Central memory CD4-positive, alpha-beta T cell (primary cell): Measurements from ENCODE around the gene RXYLT1.
A peak's percentile ranks its signal among the peaks of the same experiment; 100 is the strongest.
"Not testable (repeated sequence)": the region's sequence is repeated elsewhere in the genome, so short reads cannot be mapped to it uniquely, and the experiment has no call there.

ENCODE experiments used
- DNase-seq: peaks from one replicate; pipeline ENCODE4 v3.0.0; 2022

RXYLT1 gene

DNA sequence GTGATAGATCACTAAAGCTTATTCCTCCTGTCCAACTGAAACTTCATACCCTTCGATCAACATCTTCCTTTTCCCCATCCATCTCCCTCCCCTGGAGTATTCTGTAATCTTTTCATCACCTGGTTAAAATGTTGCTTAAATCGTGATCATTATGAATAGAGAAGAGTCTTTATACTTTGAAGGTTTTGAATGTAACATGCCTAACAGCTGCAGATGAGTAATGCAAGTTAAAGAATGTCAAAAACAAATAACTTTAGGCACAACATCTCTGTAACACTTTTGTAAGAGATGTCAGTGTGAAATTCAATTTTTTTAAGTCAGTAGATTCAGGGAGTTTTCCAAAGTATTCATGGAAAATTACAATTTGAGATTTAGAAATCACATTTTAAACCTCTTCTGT, 25.0 kb downstream of the RXYLT1 start:
- no peak for DNase-seq

DNA sequence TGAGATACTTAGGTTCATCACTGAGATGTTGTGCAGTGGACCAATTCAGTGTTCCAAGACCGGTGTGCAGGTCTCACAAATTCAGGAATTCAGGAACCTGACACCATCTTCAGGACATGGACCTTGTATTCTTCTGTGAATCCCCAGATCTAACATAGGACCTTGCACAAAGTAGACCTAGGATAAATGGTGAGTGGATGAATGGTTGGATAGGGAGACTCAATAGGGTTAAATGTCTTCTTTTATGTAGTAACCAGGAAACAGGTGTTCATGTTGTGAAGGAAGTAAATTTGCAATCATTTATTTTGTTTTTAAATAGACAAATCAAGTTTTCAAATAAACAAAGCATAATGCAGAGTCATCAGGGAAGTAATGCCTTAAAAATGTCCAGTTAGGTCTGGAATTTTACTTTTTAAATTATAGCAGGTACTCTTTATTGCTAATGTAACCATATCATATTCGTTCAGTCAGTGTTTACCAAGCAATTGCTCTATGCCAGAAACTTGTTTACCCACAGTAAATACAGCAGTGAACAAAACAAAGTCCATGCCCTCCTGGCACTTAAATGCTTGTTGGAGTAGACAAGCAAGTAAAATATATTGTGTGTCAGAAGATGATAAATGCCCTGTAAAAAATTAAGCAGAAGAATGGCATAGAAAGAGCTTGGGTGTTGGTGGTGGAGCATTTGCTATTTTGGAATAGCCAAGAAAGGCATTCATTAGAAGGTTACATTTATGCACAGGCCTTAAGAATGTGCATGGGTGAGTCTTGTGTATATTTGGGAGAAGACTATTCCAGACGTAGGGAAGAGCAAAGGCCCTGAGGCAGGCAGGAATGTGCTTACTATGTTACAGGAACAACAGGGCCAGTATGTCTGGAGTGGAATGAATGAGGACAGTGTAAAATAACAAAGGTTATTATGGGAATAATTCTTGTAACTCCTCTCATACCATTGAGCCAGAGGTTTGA, 26.3 kb downstream of the RXYLT1 start:
- DNase-seq = no peak

DNA sequence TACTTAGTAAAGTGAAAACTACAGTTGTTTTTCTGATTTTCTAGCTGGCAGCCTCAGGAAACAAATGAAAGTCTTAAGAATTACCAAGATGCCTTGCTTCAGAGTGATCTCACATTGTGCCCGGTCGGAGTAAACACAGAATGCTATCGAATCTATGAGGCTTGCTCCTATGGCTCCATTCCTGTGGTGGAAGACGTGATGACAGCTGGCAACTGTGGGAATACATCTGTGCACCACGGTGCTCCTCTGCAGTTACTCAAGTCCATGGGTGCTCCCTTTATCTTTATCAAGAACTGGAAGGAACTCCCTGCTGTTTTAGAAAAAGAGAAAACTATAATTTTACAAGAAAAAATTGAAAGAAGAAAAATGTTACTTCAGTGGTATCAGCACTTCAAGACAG, 28.9 kb downstream of the RXYLT1 start:
- no peak for DNase-seq

- no peak for DNase-seq
Observed at GRCh38 chr12:63809566-63809965, 29.9 kb downstream of the RXYLT1 start.

DNA sequence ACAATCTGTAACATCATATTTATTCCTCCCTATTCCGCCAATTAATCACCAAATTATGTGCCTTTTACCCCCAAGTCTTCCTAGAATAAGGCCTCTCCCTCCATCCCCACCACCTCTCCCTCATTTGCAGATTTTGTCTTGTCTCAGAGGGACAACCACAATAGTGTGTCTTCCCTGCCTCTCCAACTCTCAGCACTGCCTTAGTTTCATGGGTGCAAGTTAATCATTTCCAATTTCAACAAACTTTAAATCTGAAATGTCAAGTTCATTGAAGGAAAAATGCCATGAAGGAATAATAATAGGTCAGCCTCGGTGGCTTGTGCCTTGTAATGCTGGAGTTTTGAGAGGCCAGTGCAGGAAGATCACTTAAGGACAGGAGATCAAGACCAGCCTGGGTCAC, 31.6 kb downstream of the RXYLT1 start:
- no peak for DNase-seq

DNA sequence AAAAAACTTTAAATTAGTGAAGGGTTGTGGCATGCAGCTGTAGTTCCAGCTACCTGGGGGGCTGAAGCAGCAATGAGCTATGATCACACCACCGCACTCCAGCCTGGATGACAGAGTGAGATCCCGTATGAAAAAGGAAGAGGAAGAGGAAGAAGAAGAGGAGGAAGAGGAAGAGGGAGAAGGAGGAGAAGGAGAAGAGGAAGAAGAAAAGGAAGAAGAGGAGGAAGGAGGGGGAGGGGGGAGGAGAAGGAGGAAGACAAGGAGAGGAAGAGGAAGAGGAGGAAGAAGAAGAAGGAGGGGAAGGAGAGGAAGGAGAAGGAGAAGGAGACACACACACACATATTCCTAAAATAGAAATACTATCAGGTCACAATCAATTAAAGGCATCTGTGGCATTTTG, 32.0 kb downstream of the RXYLT1 start:
- no peak for DNase-seq

DNA sequence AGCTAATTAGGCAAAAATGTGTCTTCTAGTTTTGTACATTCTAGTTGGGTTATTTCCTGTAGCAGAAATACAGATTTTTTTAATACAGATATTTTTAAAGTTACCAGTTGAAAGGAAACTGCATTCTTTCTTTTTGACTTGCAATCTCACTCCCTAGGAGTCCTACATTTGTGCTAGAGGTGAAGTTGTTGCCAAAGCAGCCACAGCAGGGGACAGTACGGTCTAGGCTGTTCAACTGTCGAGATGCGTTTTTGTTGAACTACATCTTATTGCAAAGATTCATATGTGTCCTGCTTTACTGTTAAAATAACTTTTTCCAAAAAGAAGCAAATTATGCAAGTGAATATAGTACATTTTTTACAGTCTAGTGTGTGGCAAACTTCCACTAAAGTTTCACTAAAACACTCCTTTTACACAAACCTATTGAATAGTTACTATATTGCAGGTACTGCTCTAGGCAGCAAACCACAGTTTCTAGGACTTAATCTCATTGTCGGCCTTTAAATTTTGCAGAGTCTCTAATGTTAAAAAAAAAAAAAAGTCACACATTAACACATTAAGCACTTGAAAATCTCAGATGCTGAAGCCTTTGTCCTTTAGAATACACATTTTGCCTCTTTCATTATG, 34.5 kb downstream of the RXYLT1 start:
- DNase-seq = no peak

- DNase-seq = no peak
Observed at GRCh38 chr12:63815482-63815852, 35.8 kb downstream of the RXYLT1 start.

GRCh38 chr12:63816031-63816430, 36.3 kb downstream of the RXYLT1 start:
- DNase-seq = no peak

DNA sequence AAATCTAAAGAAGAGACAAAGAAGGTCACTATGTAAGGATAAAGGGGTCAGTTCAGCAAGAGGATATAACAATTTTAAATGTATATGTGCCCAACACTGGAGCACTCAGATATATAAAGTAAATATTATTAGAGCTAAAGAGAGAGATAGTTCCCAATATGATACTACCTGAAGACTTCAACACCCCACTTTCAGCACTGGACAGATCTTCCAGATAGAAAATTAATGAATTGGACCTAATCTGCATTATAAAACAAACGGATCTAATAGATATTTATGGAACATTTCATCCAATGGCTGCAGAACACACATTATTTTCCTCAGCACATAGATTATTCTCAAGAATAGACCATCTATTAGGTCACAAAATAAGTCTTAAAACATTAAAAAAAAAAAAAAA, 40.7 kb downstream of the RXYLT1 start:
- DNase-seq = no peak

- DNase-seq = no peak
Observed at GRCh38 chr12:63821781-63822251, 42.1 kb downstream of the RXYLT1 start.

DNA sequence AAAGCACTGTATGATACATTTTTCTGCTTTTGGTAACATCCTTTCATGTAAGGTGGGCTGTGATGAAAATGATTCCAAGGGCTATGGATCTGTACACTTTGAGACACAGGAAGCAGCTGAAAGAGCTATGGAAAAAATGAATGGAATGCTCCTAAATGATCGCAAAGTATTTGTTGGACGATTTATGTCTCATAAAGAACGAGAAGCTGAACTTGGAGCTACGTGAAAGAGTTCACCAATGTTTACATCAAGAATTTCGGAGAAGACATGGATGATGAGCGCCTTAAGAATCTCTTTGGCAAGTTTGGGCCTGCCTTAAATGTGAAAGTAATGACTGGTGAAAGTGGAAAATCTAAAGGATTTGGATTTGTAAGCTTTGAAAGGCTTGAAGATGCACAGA, 42.6 kb downstream of the RXYLT1 start:
- no peak for DNase-seq

DNA sequence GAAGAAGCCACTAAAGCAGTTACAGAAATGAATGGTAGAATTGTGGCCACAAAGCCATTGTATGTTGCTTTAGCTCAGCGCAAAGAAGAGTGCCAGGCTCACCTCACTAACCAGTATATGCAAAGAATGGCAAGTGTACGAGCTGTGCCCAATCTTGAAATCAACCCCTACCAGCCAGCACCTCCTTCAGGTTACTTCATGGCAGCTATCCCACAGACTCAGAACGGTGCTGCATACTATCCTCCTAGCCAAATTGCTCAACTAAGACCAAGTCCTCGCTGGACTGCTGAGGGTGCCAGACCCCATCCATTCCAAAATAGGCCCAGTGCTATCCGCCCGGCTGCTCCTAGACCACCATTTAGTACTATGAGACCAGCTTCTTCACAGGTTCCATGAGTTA, 43.3 kb downstream of the RXYLT1 start:
- DNase-seq = no peak

DNA sequence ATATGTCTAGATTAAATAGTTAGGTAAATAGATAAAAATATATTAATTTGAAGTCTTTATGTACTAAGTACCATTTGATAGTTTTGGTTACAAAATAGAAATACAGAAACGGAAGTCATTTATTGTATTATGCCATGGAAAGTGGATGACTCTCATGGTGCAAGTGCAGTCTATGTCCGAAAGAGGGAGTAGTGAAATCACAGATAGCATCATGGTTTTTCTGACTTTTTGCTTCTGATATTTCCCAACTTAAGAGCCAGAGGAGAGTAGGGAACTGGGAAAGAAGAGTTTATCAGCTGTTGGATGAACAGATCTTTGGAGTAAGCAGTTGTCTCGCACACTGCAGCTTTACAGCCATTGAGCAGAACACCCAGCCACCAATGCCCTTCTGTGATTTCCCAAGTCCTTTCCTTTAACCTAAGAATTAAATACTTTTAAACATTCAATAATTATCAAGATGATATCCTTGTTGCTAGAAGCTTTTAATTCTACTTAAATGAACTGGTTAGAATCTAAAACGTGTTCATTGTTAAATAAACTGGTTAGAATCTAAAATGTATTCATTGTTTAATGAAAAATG, 46.4 kb downstream of the RXYLT1 start:
- peak; percentile 10 for DNase-seq

DNA sequence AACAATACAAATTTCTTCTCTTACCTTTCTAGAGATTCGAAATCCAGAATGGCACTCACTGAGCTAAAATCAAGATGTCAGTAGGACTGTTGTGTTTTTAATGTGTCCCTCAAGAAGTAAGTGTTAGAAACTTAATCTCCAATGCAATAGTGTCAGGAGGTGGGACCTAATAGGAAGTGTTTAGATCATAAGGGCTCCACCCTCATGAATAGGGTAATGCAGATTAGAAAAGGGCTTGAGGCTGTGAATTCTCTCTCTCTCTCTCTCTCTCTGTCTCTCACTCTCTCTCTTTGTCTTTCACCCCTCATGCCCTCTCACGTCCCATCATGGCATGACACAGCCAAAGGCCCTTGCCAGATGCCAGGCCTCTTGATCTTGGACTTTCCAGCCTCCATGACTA, 49.2 kb downstream of the RXYLT1 start:
- no peak for DNase-seq

DNA sequence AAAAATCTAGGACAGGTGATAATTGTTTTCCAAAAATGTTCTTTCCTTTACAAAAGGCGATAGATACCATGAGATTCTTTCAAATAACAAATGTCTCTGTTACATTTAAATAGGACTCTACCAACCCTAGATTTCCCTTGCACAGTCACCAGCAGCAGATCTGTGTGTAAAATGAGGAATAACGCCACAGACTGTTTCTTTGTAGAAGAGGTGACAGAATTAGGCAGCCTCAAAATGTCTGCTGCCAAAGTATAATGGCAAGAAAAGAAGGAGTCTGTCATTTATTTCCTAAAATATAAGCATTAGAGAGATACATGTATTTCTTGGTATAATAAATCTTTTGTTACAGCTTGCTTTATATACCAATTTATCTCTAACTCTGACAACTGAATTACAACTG, 56.3 kb downstream of the RXYLT1 start:
- no peak for DNase-seq

DNA sequence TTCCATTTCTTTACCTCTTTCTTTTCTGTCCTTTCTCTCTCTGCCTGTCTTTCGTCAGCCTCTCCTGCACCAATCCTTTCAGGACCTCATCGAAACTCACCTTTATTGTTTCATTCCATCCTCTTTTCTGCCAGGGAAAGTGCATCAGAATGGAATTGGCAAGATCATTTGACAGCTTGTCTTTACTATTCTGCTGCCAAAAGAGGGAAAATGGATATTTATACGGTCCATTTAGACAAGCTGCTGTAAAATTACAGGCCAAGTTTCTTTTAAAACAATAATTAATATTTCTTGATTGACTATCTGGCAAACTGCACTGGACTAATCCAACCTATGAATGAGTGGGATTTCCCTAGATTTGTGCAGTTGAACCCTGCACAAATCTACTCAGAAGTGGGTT, 57.2 kb downstream of the RXYLT1 start:
- no peak for DNase-seq

DNA sequence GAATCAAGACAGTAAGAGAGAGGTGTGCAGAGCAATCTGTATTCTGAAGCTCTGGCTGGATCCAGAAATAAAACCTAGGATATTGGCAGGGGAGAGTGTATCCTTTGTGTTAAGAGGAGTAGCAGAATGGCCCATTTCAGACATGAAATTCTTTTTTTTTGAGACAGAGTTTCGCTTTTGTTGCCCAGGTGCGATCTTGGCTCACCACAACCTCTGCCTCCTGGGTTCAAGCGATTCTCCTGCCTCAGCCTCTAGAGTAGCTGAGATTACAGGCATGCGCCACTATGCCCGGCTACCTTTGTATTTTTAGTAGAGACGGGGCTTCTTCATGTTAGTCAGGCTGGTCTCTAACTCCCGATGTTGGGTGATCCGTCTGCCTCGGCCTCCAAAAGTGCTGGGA, 58.7 kb downstream of the RXYLT1 start:
- DNase-seq = no peak

GRCh38 chr12:63841011-63841410, 61.3 kb downstream of the RXYLT1 start:
- no peak for DNase-seq

GRCh38 chr12:63841571-63841970, 61.9 kb downstream of the RXYLT1 start:
- no peak for DNase-seq

DNA sequence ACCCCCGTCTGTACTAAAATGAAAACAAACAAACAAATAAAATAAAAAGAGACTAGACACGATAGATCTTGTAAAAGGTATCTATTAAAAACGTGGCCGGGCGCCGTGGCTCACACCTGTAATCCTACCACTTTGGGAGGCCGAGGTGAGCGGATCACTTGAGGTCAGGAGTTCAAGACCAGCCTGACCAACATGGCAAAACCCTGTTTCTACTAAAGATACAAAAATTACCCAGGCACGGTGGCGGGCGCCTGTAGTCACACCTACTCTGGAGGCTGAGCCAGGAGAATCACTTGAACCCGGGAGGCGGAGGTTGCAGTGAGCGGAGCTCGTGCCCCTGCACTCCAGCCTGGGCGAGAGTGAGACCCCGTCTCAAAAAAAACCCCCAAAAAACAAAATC, 63.0 kb downstream of the RXYLT1 start:
- not testable (repeated sequence) for DNase-seq

DNA sequence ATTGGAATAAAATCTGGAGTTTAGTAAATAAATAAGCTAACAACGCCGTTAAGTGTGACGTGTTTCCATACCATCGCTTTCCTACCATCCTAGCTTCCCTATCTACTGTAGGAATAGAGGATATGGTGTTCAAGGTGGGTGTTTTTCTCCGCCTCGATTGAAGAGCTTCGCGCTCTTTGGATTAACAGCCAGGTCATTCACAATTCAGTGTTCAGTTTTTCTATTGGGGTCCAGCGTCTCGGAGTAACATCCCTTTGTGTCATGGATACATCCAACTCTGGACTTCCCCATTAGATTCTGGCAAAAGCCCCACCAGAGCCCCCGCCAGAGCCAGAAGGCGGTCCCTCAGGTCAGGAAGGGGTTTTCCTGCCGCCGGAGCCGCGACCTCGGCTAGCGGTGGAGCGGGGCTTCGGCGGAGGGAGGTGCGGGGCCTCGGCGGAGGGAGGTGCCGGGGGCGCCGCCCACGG, 63.6 kb downstream of the RXYLT1 start:
- no peak for DNase-seq

GRCh38 chr12:63843721-63844390, 64.1 kb downstream of the RXYLT1 start:
- DNase-seq = peak; percentile 61
